22Rv1 (cell line): ENCODE measurements around the gene ATP2C2.

Experiments used
- ZFX ChIP-seq: fragments of 450-650 bp; IDR thresholded peaks from 2 replicates; pipeline ENCODE4 v1.6.1; 2017; ENCODE audit warnings: antibody characterized with exemption, borderline replicate concordance
- TF ChIP-seq, protein P1 (sequence below): fragments of 450-650 bp; IDR thresholded peaks from 2 replicates; pipeline ENCODE4 v1.5.1; 2017; ENCODE audit warnings: mild to moderate bottlenecking

DNA sequence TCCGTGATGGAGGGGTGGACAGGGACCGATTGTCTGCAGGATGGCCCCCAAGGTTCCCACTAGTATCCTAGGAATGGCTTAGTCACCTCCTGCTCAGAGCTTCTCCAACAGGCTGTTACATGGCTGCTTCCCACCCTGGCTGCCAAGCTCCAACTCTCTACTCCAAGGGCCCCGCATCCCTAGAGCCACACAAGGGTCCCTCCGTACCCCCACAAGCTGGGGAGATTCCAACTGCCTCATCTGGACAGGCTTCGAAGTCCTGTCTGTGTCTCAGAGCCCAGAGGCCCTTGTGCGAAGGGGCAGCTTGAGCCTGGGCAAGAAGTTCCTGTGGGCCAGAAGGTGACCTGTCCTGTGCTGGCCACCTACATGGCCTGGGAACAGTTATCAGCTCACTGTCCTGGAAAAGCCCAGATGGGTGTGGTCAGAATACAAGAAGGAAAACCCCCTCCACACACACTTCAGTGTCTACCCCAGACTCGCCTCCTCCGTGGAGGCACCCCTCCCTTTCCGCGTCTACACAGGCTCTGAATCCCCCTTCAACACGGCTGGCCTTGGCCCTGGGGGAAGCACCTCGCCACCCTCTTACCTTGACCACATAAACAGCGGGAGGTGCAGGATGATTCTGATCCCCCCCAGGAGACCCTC is 135.5 kb downstream of the ATP2C2 start:
- TF ChIP-seq, protein P1, sequence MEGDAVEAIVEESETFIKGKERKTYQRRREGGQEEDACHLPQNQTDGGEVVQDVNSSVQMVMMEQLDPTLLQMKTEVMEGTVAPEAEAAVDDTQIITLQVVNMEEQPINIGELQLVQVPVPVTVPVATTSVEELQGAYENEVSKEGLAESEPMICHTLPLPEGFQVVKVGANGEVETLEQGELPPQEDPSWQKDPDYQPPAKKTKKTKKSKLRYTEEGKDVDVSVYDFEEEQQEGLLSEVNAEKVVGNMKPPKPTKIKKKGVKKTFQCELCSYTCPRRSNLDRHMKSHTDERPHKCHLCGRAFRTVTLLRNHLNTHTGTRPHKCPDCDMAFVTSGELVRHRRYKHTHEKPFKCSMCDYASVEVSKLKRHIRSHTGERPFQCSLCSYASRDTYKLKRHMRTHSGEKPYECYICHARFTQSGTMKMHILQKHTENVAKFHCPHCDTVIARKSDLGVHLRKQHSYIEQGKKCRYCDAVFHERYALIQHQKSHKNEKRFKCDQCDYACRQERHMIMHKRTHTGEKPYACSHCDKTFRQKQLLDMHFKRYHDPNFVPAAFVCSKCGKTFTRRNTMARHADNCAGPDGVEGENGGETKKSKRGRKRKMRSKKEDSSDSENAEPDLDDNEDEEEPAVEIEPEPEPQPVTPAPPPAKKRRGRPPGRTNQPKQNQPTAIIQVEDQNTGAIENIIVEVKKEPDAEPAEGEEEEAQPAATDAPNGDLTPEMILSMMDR: no peak
- no peak for TF ChIP-seq ZFX
